ENCODE results near the gene KCNT2.

The KCNT2 gene

DNA sequence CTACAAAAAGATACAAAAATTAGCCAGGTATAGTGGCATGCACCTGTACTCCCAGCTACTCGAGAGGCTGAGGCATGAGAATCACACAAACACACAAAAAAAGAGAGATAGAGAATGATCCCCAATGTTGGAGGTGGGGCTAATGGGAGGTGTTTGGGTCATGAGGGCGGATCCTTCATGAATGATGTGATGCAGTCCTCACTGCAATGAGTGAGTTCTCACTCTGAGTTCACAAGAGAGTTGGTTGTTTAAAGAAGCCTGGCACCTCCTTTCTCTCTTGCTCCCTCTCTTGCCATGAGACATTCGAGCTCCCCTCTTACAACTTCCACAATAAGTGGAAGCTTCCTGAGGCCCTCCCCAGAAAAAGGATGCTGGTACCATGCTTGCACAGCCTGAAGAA lies 17.3 kb downstream of the KCNT2 start (continued):
- TF ChIP-seq, protein P1, sequence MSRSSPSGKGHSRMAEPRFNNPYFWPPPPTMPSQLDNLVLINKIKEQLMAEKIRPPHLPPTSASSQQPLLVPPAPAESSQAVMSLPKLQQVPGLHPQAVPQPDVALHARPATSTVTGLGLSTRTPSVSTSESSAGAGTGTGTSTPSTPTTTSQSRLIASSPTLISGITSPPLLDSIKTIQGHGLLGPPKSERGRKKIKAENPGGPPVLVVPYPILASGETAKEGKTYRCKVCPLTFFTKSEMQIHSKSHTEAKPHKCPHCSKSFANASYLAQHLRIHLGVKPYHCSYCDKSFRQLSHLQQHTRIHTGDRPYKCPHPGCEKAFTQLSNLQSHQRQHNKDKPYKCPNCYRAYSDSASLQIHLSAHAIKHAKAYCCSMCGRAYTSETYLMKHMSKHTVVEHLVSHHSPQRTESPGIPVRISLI (tag by site-specific recombination; IDR thresholded peaks at IDR 0.05) = no peak
- TF ChIP-seq ZNF10 (tag by site-specific recombination; IDR thresholded peaks at IDR 0.05) = no peak

DNA sequence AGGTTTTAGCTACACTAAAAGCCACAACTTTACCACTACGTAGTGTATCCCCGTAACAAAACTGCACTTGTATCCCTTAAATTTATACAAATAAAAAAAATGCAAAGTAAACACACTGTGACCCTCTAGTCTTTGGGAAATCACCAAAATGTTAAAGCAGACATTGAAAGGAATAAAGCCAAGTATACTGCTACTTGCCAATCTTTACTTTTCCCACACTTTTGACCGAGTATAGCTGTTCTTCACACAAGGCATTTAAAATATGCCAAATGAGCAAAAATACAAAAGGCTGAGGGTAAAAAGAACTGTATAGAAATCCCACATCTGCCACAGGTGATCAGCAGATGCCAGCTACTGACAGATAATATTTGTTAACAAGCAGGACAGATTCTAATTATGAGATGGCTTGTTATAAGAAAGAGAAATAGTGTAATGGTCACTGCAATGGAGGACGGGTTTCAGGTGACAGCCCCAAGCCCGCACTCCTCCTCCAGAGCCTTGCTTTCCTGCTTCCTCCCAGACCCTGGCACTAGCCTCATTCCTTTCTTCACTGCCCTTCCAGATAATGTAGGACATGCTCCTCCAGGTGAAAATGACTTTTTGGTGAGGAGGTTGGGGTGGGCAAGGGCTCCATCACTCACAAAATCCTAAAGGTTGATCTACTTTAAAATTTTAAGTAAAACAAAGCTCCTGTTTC lies 18.1 kb downstream of the KCNT2 start:
- Histone ChIP-seq H3K27ac (ENCODE audit: extremely low read depth, low read depth, low read length) (no peak overlapping the region), H3K4me1 (ENCODE audit: control insufficient read depth, insufficient read depth, low read length) (no peaks in the 10 kb centered on the region), H3K36me3 (ENCODE audit: control insufficient read depth in 2 of 2, insufficient read depth in 1 of 2, low read length in 2 of 2) (no peaks in the 10 kb centered on the region), H3K4me3 (ENCODE audit: low read depth, low read length) (no peak overlapping the region), H3K9me3 (ENCODE audit: control insufficient read depth, insufficient read depth, low read depth, low read length) (no peaks in the 10 kb centered on the region)
- CTCF ChIA-PET = no interaction called here
- TF ChIP-seq SCRT1 (tag by site-specific recombination; IDR thresholded peaks at IDR 0.05; ENCODE audit: borderline replicate concordance) (no peak), ZNF473 (tag by site-specific recombination; IDR thresholded peaks at IDR 0.05) (no peak), ZNF677 (tag by site-specific recombination; IDR thresholded peaks at IDR 0.05) (no peak), SETDB1 (IDR thresholded peaks at IDR 0.05; ENCODE audit: insufficient read length, low read length) (no peak), ZNF624 (tag by site-specific recombination; IDR thresholded peaks at IDR 0.05) (no peak), ZNF132 (tag by site-specific recombination; IDR thresholded peaks at IDR 0.05; ENCODE audit: borderline replicate concordance) (no peak), ZFP41 (tag by site-specific recombination; IDR thresholded peaks at IDR 0.05; ENCODE audit: borderline replicate concordance) (no peak), TRIM28 (IDR thresholded peaks at IDR 0.05; ENCODE audit: borderline replicate concordance, low read length) (no peak), ZNF16 (tag by site-specific recombination; IDR thresholded peaks at IDR 0.05; ENCODE audit: low read depth) (no peak), MZF1 (tag by site-specific recombination; IDR thresholded peaks at IDR 0.05; ENCODE audit: borderline replicate concordance) (no peak), KLF16 (tag by site-specific recombination; IDR thresholded peaks at IDR 0.05) (no peak), ZNF555 (tag by site-specific recombination; conservative IDR thresholded peaks at IDR 0.05) (no peak), ZNF341 (tag by site-specific recombination; IDR thresholded peaks at IDR 0.05; ENCODE audit: low read depth) (no peak)
- TF ChIP-seq, protein P2, sequence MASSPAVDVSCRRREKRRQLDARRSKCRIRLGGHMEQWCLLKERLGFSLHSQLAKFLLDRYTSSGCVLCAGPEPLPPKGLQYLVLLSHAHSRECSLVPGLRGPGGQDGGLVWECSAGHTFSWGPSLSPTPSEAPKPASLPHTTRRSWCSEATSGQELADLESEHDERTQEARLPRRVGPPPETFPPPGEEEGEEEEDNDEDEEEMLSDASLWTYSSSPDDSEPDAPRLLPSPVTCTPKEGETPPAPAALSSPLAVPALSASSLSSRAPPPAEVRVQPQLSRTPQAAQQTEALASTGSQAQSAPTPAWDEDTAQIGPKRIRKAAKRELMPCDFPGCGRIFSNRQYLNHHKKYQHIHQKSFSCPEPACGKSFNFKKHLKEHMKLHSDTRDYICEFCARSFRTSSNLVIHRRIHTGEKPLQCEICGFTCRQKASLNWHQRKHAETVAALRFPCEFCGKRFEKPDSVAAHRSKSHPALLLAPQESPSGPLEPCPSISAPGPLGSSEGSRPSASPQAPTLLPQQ (tag by site-specific recombination; IDR thresholded peaks at IDR 0.05) = no peak
- TF ChIP-seq, protein P3, sequence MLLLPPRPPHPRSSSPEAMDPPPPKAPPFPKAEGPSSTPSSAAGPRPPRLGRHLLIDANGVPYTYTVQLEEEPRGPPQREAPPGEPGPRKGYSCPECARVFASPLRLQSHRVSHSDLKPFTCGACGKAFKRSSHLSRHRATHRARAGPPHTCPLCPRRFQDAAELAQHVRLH (tag by site-specific recombination; IDR thresholded peaks at IDR 0.05) = no peak
- TF ChIP-seq, protein P4, sequence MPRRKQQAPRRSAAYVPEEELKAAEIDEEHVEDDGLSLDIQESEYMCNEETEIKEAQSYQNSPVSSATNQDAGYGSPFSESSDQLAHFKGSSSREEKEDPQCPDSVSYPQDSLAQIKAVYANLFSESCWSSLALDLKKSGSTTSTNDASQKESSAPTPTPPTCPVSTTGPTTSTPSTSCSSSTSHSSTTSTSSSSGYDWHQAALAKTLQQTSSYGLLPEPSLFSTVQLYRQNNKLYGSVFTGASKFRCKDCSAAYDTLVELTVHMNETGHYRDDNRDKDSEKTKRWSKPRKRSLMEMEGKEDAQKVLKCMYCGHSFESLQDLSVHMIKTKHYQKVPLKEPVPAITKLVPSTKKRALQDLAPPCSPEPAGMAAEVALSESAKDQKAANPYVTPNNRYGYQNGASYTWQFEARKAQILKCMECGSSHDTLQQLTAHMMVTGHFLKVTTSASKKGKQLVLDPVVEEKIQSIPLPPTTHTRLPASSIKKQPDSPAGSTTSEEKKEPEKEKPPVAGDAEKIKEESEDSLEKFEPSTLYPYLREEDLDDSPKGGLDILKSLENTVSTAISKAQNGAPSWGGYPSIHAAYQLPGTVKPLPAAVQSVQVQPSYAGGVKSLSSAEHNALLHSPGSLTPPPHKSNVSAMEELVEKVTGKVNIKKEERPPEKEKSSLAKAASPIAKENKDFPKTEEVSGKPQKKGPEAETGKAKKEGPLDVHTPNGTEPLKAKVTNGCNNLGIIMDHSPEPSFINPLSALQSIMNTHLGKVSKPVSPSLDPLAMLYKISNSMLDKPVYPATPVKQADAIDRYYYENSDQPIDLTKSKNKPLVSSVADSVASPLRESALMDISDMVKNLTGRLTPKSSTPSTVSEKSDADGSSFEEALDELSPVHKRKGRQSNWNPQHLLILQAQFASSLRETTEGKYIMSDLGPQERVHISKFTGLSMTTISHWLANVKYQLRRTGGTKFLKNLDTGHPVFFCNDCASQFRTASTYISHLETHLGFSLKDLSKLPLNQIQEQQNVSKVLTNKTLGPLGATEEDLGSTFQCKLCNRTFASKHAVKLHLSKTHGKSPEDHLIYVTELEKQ (tag by site-specific recombination; IDR thresholded peaks at IDR 0.05; ENCODE audit: borderline replicate concordance) = no peak
- TF ChIP-seq, protein P5, sequence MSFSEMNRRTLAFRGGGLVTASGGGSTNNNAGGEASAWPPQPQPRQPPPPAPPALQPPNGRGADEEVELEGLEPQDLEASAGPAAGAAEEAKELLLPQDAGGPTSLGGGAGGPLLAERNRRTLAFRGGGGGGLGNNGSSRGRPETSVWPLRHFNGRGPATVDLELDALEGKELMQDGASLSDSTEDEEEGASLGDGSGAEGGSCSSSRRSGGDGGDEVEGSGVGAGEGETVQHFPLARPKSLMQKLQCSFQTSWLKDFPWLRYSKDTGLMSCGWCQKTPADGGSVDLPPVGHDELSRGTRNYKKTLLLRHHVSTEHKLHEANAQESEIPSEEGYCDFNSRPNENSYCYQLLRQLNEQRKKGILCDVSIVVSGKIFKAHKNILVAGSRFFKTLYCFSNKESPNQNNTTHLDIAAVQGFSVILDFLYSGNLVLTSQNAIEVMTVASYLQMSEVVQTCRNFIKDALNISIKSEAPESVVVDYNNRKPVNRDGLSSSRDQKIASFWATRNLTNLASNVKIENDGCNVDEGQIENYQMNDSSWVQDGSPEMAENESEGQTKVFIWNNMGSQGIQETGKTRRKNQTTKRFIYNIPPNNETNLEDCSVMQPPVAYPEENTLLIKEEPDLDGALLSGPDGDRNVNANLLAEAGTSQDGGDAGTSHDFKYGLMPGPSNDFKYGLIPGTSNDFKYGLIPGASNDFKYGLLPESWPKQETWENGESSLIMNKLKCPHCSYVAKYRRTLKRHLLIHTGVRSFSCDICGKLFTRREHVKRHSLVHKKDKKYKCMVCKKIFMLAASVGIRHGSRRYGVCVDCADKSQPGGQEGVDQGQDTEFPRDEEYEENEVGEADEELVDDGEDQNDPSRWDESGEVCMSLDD (tag by site-specific recombination; IDR thresholded peaks at IDR 0.05) = no peak
- POLR2A ChIA-PET = no interaction called here
